GM20000 (cell line): ENCODE data around the gene GAS1.

Source experiments
- DNase-seq: peaks from one replicate; pipeline ENCODE4 v3.0.0; 2012; ENCODE audit warnings: low spot score
- CTCF ChIP-seq: IDR thresholded peaks from 2 replicates; pipeline ENCODE4 v1.5.1; 2012; ENCODE audit warnings: mild to moderate bottlenecking, control low read depth; ENCODE audit errors: extremely low read depth, missing control alignments

Gene GAS1

GRCh38 chr9:86975606-86976005 is 28.3 kb upstream of the GAS1 start:
- no peak for TF ChIP-seq CTCF
- DNase-seq: no peak

GRCh38 chr9:86975036-86975435 is 27.7 kb upstream of the GAS1 start:
- no peak for DNase-seq
- TF ChIP-seq CTCF: no peak

DNA sequence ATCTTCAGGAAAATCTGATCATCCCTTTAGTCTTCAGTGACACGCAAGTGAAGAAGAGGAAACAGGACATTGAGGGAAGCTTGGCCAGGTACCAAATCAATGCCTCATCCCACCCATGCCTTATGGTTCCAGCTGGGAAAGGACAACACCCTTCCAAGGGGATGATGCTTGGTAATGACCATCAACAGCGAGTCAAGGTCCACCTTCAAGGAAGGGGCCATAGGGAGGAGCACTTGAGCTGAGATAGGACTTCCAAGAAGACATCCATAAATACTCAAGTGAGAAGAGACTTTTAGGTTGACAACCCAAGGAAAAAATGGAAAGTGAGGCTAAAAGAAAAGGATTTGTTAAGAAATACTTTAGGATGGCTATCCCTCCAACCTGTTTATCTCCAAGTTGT is 27.1 kb upstream of the GAS1 start:
- no peak for TF ChIP-seq CTCF
- no peak for DNase-seq

GRCh38 chr9:86971742-86972141 is 24.4 kb upstream of the GAS1 start:
- no peak for DNase-seq
- TF ChIP-seq CTCF: no peak

GRCh38 chr9:86968258-86968920 is 21.1 kb upstream of the GAS1 start:
- DNase-seq: no peak
- TF ChIP-seq CTCF: no peak

GRCh38 chr9:86966852-86967511 is 19.7 kb upstream of the GAS1 start:
- TF ChIP-seq CTCF: no peak
- DNase-seq: no peak

DNA sequence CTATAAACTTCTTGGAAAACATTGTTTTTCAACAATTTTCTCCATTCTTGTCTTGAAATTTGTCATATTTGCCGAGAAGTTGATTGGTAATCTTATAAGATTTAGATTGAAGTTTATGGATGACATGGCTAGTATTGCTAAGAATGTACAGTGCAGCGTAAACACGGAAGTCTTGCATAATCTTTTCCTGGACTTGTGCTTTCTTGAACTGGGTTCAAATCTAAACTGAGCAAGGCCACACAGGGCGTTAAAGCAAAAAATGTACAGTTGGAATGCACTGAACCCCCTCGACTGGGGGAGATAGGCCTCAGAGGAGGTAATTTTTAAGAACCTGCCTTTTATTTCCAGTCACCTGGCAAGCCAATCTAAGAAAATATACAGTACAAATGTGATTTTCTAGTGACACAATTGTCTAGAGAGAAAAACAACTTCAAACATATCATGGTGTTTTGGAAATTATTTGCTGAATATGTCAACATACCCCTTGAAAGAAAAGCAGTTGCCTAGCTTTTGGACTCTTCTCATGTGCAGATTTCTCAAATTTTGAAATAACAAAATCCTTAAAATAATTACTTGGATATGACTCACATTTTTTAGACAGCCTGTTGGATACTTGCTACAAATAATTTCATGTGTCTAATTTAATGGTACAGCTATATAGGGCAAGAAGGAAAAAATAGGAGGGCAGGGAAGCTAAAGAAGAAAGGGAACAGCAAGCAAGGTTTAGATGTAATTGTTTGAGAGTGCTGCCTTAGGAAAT is 18.5 kb upstream of the GAS1 start:
- TF ChIP-seq CTCF: no peak
- no peak for DNase-seq
